HG02610 (cell line): ENCODE results near the gene EXOC6B.

Experiments used
- ATAC-seq: cut with Tn5 transposase; IDR thresholded peaks from one replicate; pipeline ENCODE4 v1.9.1; 2021; ENCODE audit warnings: mild to moderate bottlenecking, moderate library complexity; ENCODE audit not compliant: unreplicated experiment

Gene EXOC6B

DNA sequence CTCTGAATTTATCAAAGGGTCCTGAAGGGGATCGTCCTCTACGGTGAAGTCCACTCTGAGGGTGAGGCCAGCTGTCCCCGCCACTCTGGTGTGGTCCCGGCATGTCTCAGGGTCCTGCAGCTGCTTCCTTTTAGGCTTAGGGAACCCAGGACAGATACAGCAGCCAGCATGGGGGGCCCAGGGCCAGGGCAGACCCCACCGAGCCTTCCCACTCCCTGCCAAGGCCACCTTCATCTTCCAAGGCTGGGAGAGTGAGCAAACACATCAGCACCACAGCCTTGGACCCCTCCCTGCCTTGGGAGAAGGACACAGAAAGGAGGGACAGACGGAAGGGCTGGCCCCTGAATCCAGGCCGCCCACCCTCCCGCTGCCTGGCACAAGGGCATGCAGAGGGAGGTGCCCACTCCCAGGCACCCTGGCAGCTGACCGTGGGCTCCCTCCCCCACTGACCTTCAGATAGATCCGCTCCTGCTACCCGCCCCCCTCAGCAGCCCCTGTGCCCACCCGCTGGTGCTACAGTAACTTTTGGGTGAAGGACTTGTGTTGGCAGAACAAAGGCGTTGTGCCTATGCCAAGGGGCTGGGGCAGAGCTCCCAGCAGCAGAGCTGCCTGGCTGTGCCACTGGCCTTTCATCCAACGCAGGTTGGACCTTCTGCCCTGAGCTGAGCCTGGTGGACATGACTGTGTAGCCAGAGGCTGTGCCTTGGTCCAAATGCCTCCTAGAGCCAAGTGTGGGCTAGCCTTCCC, 685.8 kb downstream of the EXOC6B start:
- ATAC-seq: no peak

DNA sequence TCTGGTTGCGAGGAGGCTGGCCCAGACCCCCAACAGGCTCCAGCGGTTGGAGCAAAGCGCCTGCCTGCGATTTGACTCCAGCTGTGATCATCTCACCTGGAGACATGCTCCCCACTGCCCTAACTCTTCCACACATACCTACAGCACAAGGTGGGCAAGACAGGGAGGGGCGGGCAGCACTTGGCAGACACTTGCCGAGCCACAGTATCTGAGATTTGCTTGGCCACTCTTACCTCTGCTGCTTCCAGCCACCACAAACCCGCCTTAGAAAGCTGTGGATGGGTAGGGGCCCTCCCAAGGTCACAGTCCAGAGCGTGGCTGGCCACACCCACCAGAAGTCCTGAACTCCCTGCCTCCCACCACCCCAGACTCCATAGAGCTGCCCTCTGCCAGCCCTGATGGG, 686.4 kb downstream of the EXOC6B start:
- ATAC-seq: no peak

DNA sequence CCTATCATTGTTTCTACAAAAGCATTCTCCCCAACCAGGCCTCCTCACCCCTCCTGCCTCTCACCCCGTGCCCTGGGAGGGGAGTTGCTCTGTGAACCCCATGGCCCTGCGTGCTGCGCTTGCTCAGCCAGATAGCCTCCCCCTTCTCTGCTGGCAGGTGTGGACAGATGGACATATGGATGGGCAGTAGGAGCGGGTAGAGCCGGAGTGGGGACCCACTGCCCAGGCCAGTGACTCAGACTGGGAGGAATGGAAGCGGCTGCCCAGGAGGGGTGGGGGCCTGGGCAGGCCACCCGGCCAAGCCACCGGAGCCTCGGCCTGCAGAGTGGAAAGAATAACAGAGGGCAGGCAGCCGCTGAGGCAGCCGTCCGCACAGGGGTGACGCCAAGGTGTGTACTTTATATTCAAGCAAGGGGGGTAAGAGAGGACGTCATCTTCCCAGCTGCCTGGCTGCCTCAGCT, 686.9 kb downstream of the EXOC6B start:
- ATAC-seq: no peak

DNA sequence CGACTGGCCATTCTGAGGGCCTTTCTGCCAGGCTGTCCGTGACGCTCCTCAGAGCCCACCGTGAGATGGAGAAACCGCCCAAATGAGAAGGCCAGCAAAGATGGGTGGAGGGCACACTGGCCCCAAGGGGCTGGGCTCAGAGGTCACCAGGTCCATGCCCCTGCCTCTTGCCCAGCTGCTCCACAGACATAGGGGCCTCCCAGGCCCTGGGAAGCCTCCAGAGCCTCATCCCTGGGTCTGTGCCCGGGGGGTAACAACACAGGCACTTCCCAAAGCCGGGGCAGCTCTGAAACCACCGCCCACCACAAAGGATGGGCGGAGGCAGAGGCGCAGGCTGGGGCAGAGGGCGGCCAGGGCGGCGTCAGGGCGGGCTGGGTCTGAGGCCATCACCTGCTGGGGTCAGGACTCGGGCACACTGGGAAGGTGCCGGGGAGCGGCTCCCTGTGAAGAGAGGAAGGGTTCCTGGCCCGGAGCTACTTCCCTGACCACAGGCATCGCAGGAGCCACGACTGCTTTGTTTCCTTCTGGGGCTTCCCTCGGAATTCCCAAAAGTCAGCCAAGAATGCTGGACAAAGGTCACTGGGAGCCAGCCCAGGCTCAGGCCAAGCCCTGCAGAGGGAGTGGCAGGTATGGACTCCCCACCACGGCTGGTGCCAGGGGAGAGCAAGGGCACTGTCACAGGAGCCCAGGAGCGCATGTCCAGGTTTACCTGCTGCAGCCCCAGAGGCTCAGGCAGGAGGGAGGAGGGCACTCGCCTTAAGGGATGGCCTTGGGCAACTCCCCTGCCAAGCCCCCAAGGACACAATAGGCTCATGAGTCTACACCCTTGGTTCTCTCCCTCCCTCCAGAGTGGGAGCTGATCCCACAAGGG, 687.6 kb downstream of the EXOC6B start:
- ATAC-seq: no peak

DNA sequence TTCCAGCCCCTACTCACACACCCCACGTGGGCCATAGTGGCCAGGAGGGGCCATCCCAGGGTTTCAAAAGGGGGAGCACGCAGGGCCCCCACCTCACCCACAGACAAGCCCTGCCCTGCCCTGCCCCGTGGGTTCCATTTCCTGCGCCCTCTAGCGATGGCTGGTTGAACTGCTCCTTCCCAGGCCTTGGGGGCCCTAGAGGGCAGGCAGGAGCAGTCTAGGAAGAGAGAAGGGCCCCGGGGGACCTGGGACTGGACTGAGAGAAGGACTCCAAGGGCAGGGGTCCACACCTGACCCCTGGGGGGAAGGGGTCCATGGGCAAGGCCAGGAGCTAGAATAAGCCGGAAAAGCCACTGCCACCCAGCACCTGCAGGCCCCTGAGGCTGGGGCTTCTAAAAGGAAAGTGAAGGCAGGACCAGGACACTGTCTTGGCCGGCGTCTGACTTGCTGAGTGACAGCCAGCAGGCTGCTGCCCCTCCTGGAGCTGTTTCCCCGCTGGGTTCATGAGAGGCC, 688.3 kb downstream of the EXOC6B start:
- ATAC-seq: peak; percentile 72

DNA sequence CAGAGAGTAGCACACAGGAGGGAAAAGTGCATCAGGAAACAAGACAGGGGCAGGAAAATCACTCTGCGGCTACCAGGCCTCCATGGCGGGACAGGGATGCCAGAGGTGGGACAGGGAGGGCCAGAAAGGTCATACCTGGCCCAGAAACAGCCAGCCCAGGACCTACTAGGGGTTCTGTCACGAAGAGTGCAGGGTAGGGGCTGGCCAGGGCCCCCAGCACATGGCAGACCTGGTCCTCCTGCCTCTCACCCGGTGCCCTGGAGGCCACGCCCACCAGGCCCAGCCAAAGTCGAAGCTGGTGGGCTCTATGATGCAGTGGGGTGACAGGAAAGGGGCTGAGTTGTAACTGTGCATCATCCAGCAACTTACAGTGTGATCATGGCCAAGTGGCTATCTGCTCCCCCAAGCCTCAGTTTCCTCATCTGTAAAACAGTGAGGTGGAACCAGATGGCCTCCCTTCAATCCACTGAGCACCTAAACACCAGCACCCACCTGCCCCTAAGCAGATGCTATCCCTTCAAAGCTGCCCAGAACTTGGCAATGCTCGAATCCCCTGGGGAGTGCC, 688.8 kb downstream of the EXOC6B start:
- peak; percentile 7 for ATAC-seq

DNA sequence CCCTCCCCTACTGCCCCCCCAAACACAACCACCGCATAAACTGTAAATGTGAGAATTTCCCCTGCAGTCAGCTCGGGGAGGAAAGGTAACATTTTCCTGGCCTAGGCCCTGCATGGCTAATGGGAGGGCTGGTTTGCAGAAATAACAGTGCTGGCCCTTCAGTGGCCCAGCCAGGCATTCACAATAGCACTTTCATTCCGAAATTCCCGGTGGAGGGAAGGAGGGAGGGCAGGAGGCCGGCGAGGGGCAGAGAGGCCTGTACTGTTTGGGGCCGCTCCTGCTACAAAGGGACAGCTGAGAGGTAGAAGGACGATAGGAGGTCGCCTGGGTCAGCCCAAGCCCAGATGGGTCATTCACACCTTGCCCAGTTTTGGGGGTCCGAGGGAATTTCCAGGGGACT, 689.5 kb downstream of the EXOC6B start:
- ATAC-seq: no peak

DNA sequence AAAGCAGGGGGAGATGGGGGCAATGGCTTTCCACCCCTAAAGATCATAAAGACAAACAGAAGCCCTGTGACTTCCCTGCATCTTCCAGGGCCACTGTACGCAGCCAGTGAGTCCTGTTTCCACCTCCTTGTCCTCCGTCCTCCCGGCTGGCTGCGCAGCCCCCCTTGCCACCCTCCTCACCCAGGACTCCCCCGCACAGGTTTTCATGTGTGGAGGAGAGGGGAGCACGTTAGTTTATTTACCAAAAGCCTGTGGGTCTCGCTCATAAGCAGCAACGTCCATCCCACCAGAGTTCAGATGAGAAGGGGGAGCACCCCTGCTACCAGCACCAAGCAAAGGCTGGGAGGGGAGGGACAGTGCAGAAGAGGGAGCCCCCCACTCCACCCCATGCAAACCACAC, 689.9 kb downstream of the EXOC6B start:
- no peak for ATAC-seq

DNA sequence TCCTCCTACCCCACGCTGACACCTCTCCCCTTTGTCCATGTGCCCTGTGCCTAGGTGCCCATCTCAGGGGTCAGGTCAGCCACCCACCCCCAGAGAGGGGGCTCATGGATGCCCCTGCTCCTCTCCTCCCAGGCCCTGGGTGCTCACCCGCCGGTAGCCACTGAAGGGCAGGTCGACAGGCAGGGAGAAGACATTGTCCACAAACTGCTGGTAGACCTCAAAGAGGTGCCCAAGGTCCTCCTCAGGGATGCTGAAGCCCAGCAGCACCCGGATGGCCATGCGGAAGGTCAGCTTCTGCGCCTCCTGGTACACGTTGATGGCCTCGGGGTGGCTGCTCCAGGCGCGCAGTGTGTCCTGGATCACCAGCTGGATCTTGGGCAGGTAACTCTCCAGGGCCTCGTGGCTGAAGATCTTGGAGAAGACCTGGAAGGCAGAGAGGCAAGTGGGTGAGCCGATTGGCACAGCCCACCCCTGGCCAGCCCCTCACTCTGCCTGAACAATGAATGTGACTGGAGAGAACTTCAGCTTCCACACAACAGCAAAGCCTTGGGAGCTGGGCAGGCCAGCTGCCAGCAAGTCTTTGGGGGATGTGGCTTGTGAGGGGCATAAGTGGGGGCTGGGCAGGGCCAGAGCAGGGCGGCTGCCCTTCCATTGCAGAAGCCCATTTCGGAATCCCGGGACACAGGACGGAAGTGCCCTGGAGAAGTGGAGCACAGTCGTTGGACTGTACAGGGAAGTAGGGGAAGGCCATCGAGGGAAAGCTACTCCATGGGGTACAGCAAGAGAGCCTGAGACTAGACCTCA, 690.6 kb downstream of the EXOC6B start:
- ATAC-seq: no peak

DNA sequence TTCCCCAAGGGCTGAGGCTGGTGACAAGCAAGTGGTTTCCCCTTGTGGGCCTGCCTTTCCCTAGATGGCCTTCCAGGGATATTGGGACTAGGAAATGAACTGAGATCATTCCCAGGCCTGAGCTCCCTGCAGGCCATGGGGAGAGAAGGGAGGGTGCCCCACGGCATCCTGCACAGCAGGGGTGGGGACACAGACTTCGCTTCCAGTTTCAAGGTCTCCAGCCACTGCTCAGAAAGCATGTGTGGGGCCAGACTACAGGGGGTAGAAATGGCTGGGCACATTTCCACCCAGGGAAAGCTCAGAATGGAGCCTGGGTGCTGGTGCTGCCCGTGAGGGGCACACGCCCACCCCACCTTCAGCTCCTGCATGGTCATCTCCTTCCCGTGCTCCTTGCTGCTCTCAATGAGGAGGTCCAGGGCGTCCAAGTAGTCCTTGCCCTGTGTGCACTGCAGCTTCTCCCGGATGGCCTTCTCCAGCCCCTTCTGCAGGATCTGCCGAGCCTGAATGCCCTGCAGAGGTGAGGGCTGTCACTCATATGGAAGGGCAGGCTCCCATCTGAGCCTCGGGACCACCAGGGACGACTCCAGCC, 691.3 kb downstream of the EXOC6B start:
- ATAC-seq: no peak

DNA sequence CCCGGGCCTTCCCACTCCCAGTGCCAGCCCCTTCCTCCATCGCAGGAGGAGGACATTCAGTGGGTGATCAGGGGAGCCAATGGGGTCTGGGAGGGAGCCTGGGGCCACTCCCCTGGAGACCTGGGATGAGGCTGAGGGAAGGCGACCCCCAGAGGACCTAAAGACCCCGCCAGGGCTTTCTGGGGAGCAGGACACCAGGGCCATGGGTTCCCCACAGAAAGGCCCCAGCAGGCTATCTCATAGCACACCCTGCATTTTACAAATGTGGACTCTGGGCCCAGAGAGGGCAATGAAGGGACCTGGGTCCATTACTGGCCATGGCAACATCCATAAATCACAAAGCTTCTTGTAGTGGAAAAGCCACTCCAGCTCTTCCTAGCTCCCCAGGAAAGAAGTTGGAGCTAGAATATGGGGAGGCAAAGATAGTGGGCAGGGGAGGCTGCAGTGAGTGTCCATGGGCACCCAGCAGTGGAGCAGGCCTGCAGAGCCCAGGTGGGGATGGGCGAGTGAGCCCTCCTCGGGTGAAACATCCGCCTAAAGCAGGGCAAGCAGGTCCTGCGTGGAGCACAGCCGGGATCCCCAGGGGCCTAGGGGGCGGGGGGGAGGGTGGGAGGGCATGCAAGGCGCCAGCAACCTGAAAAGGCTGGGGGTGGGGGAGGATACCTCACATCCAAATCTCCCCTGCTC, 692.0 kb downstream of the EXOC6B start:
- no peak for ATAC-seq

DNA sequence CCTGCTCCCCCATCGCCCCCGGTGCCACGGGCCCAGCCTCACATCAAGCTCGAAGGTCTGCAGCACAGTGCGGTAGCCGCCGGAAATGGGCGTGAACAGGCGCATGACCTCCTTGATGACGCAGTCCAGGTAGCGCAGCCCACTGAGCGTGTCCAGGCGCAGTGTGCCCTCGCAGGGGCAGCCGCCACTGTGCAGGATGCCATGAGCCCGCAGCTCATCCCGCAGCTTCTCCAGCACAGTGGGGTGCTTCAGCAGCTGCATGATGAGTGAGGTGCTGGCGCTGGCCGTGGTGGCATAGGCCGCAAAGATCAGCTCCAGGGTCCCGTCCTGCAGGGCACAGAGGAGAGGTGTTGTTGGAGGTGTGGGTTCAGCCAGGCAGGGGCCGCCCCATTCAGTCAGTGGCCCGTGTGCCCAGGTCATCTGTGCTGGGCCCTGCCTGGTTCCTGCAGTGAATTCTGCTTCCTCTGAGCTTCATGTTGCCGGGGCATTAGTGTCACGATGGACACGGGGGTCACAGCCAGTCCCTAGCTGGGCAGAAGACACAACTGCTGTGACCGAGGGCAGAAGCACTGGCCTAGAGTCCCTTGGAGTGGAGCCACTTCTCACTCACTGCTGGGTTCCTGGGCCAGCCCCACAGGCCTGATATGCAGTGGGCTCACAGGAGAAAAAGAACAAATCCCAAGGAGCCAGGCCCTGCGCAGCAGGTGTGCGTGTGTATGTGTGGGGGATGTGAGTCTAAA, 692.7 kb downstream of the EXOC6B start:
- ATAC-seq: no peak

DNA sequence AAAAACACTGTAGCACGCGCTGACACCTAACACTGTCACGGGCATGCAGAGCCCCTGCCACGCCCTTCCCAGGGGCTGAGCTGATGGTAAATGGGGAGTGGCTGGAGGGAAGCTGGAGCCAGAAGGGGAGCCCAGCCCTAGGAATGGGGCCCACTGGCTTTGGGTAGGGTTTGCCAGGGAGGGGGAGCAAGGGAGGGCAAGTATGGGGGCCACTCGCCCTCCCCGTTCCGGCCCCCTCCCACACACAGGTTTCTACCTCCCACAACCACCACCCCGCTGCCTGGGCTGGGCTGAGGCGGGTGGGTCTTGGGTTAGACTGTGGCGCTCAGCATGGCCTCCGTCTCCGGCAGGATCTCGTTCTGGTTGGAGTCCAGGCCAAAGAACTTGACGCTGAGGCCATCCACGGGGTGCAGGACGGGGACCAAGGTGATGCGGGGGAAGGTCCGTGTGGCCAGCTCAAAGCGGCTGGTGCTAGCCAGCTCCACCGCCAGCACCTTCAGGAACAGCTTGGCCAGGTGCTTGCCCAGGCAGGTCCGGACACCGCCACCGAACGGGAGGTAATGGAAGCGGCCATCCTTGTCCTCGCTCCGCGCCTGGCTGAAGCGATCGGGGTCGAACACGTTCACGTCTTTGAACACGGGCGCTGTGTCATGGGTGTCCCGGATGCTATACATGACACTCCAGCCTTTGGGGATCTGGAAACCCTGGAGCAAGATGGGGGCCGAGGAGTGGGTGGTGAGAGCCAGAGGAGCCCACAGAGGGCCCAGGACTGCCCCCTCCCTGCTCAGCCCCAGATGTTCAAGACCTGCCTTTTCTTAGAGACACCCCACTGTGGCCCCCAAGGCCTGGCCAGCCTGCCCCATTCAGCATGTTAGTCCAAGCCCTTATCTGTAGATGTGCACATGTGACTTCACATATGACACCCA, 693.7 kb downstream of the EXOC6B start:
- no peak for ATAC-seq

DNA sequence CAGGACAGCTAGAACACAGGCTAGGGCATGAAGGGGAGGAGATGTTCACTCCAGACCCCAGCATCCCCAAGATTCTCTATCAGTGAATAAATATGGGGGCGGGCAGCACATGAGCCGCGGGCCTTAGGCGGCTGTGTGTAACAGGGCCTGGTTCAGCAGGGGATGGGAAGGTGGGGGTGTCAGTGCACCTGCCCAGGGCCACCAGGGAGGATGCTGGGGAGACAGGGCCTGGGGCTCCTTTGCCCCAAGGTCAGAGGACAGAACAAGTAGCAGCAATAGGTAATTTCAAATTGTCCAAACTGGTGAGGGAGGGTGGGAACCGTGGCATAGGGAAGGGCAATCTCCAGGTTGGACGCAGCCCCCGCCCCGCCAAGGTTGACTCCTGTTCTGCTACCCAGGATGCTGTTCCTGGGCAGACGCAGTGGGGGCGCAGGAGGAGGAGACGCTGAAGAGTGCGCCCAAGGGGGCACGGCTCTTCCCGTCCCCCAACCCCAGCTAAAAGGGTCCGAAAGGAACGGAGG, 694.4 kb downstream of the EXOC6B start:
- no peak for ATAC-seq

DNA sequence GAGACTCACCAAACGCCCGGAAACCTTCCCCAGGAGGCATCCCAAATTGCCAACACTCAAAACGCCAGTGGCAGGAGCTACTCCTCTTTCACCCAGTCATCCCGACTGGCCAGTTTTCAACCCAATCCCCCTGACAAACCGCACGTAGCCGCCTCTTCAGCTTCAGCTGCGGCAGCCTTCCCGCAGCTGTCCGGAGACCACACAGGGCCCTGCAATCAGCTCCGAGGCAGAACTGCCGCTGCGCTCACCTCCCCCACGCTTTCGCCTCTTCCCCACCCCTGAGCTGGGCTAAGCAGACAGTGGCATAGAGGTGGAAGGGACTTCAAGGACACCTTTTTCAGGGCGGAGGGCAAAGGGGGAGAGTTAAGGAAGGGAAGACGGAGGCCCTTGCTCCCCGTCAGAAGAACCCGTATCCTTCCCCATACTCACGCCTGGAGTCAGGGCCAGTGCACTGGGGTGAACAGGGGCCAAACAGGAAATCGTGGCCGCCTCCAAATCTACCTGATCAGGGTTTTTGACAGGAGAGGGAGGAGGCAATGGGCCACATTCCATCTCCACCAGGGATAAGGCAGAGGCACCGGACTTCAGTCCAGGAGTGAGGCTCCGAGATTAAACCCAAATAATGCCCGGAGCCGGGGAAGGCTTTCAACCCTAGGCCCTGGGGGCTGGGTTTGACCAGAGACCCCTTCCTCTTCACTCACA, 695.0 kb downstream of the EXOC6B start:
- no peak for ATAC-seq

DNA sequence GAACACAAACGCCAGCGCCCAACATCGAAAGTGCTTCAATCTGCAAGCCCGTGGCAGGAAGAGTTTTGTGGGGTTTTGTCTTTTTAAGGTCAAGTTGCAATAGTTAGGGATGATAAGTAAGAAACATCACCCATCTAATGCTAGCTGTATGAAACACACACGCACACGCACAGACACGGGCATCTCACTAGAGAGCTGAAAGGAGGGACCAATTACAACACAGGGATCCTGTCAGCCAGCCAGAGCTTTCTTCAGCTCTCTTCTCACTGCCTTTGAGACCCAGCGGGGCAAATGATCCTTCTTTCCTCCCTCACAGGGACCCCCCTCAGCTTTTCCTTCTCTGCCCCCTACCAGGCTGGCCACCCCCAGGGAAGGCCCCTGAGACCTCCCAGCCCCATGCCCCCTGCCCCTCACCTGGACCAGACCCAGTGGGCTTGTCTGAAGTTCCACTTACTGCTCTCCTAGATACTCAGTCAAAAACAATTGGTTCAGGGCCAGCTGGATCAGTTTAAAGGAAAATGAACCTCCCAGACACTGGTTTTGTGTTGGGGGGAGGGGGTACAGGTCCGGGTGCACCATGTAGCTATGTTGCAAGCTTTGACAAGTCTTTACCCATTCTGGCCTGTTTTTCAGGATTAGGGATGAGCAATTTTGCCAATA, 696.0 kb downstream of the EXOC6B start:
- ATAC-seq: no peak

DNA sequence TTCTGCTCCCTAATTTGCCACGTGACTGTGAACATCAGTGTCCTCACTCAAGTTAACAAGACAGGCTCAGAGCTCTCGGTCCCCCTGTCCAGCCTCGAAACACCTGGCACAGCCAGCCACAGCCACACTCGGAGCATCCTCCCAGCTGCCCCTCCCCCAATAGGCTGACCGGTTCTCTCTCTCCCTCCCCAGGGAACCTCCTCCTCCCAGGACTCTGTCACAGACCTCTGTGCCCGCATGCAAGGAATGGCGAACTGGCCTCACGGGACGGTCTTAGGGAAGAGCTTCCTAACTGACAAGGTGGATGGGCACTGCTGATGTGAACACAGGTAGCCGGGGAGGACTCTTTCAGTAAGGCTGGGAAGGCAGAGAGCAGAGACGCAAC, 697.0 kb downstream of the EXOC6B start:
- ATAC-seq: no peak
